GM21381 (cell line): ENCODE results near the gene ITGA3.

Experiments used
- ATAC-seq: cut with Tn5 transposase; IDR thresholded peaks from one replicate; pipeline ENCODE4 v1.9.1; 2021; ENCODE audit warnings: mild to moderate bottlenecking, moderate library complexity; ENCODE audit not compliant: unreplicated experiment

Gene ITGA3

DNA sequence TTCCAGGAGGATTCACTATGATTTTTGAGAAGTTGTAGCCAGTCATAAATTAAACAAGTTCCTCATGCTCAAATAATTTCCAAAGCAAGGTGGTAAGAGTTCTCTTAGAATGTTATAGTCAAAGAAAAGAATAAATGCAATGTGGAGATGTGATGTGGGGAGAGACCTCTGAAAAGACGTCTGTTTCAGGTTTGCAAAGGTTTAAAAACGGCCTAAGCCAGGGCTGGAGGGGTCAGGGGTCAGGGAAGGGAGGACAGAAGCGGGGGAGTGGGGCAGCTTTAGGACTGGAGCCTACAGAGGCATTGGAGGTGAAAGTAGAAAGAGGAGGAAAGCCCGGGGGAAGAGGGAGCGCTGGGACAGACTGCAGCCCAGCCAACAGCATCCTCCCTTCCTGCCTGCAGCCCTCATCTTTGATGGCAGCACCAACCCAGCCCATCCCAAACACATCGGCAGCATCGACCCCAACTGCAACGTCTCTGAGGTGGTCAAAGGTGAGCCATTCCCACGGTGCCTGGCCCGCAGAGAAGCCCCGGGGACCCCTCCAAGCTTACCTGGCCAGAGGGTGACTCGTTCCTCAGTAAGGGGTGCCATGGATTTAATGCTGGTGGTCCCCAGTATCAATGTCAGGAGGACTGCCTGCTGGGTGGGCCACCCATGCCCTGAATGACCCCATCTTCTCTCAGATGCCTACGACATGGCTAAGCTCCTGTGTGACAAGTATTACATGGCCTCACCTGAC lies 50.7 kb downstream of the ITGA3 start:
- no peak for ATAC-seq

DNA sequence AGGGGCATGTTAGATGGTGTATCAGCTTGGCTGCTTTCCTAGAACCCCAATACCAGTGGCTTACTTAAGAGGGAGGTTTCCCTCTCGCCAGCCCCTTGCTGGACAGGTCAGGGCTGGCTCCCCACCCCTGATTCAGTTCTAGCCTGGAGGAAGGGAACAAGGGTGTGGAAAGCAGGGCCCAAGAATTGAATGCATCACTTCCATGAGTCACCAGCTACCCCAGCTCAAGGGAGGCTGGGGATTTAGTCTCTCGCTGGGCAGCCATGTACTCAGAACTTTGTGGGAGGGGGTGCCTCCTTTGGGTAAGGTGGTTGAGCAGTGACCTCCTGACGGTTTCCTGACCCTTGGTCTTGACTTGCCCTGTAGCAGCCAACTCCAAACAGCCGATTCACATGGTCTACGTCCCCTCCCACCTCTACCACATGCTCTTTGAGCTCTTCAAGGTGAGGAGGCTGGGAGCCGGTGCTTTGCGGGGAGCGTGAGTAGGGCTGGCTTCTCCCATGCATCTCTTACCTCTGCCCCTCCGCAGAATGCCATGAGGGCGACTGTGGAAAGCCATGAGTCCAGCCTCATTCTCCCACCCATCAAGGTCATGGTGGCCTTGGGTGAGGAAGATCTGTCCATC lies 52.0 kb downstream of the ITGA3 start:
- ATAC-seq = no peak

DNA sequence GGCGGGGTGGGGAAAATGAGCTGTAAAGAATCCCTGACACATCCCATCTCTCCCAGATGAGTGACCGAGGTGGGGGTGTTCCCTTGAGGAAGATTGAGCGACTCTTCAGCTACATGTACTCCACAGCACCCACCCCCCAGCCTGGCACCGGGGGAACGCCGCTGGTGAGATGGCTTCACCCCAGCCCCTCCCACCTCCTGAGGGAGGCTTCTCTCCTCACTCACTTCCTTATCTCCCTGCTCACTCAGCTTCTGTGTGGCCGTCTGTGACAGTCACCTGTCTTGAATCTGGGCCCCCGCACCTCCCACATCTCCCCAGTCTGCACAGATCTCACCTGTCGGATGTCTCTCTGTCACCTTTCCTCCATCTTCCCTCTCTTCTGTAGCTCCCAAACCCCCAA lies 52.6 kb downstream of the ITGA3 start:
- ATAC-seq = no peak

DNA sequence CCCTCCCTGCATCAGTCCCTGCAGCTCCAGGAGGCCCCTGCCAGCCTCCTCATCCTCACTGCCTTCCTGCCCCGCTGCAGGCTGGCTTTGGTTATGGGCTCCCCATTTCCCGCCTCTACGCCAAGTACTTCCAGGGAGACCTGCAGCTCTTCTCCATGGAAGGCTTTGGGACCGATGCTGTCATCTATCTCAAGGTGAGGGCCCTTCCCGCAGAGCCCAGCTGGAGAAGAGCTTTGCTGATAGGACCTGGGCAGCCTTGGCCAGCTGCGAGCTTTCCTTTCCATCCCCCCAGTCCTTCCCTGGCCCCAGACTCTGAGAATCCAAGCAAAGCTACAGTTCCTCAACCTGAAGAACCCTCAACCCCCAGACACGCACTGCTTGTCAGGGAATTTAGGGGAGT lies 53.3 kb downstream of the ITGA3 start:
- ATAC-seq = no peak

DNA sequence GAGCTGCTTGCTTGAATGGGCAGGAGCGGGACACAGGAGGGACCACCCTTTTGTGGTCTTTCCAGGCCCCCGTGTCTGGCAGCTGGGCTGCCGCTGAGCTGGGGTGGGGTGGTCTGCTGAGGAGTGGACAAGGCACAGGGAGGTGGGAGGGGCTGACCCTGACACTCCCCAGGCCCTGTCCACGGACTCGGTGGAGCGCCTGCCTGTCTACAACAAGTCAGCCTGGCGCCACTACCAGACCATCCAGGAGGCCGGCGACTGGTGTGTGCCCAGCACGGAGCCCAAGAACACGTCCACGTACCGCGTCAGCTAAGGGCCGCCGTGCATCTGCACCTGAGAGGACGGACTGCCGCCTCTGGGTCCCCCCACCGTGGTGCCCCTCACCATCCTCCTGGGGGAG lies 53.9 kb downstream of the ITGA3 start:
- no peak for ATAC-seq

DNA sequence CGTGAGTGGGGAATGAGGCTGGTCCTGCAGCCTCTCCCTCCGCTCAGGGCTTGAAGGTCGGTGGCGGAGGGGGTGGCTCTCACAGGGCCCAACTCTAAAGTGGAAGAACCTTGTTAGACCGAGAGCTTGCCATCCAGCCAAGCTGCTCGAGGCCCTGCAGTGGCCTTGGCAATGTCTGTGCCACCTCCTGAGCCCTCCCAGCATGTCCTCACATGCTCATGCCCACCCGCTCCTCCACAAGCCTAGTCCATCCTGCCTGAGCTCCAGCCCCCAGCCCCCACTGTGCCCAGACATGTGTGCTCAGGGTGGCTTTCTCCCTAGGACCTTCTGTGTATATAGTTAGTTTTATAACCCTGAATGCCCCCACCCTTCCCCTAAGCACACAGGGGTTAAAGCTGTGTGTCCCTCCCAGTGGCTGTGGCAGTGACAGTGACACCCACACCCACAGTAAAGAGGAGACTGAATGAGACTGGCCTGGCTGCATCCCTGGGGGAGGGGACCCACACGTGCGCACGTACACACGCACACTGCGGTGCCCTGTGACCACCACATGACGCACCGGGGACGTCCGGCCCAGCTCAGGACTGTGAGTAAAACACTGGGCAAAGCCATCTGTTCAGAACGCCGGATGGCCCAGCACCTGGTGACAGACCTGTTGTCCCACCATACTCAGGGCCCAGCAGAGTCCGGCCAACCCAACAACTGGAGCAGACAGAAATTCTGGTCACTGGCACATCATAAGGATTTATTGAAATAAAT lies 54.9 kb downstream of the ITGA3 start:
- no peak for ATAC-seq

DNA sequence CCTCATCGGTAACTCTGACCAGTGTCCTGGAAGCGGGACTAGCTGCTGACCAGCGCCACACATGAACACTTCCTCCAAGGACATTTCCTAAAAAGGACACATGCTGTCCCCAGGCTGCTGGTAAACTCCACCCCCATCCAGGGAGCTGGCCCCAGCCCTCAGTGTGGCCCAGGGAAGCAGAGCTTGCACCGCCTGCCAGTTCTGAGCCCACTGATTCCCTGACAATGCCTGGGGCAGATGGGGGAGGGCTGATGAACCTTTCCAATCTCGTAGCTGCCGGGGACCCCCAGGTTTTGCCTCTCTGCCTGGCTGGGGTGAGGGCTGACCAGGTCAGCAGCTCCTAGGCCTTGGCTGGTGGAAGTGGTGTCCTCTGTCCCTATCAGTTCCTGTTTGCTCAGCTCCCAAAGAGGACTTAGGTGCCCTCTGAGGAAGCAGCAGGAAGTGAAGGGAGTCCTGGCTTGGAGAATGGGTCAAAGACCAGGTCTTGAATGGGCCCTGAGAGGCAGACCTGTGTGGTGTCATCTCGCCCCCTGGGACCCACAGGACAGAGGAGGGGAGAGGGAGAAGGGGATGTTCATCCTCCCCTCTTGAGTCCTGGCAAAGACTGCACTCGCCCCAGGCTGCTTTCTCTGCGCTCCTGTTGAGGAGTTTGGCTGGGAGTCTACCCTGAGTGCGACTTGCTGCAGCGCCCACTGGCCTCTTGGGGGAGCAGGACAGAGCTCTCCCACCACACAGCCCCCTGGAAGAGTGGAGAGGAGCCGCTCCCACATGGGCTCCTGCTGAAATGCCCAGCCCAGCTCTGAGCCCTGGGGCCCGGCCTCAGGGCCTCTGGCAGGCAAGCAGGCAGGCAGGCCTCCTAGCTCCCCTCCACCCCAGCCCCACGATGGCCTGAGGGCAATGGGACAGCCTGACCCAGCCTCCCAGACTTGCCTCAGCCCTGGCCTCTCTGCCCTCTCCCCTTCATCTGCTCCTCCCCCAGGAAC lies 56.1 kb downstream of the ITGA3 start:
- no peak for ATAC-seq

DNA sequence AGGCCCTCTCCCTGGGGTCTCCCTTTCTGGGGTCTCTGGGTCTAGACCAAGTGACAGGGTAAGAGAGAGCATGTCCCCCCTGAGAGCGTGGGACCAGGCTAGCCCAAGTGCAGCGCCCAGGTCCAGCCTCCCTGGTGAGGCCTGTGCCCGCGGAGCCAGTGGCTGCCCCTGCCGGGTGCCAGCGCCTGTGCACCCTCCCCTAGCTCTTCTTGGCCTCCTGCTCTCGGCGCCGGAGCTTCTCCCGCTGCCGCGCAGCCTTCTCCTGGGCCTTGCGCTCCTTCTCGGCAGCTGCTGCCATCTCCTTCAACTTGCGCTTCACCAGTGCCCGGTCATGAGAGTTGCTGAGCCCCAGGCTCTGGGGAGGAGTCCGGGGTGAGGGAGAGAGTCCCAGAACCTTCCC lies 56.8 kb downstream of the ITGA3 start:
- ATAC-seq = no peak

DNA sequence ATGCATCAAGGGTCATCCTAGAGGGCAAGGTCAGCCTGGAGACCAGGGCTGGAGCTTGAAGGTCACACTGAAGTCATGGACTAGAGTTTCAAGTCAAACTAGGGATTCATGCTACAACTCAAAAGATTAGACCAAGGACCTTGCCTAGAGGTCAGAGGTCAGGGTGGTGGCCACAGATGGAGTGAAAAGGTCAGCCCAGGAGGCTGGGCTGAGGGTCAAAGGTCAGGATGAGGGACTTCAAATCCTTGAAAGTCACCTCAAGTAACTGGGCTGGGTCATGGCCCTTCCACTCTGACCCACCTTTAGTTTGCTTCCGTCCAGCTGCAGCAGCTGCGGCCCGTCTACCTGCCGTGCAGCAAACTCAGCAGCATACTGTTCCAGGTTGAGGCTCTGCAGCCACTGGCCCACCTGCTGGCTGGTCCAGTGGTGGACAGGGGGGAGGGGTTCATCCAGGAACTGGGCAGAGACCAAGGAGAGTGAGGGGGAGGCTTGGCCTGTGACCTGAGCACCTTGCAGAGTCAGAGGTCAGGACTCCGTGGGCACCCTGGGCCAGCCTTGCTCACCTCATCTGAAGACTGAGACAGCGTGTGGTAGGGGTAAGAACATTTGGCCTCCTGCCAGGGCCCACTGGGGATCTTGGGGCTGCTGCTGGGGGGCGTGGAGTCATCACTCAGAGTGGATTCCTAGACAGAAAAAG lies 57.9 kb downstream of the ITGA3 start:
- ATAC-seq = no peak

DNA sequence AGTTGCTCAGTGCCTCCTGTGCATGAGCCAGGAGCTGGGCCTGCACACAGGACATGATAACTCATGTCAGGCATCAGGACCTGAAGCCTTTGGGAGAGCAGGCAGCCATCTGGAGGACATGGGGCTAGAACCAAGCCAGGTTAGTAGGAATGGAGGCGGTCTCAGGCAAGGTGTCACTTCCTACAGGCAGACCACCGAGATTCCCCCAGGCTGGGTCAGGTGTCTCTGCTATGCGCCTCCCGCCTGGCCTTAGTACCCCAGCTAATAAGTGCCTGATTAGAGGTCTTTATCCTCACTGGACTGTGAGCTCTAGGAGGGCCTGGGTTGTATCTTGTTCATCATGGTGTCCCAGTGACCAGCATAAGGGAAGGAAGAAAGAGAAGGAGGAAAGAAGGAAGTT lies 58.5 kb downstream of the ITGA3 start:
- no peak for ATAC-seq

DNA sequence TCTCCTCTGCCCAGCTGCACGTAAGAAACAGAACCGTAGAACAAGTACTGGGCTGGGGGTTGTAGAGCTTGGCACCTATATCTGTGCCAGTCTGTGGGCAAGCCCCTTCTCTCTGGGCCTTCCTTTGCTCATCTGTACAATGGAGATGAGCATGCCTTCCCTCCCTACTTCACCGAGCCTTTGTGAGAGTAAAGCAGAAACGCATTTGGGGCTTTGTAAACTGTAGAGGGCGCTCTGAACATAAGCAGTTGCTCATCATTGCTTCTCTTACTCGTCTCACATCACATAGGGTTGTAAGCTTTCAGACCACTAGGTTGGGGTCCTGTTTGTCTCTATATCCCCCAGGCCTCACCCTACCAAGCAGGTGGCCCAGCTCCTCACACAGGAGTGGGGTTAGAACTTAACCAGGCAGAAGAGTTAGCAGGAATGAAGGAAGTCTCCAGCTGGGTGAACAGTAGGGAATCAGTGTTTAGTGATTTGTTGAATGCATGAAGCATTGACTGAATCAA lies 59.0 kb downstream of the ITGA3 start:
- no peak for ATAC-seq

DNA sequence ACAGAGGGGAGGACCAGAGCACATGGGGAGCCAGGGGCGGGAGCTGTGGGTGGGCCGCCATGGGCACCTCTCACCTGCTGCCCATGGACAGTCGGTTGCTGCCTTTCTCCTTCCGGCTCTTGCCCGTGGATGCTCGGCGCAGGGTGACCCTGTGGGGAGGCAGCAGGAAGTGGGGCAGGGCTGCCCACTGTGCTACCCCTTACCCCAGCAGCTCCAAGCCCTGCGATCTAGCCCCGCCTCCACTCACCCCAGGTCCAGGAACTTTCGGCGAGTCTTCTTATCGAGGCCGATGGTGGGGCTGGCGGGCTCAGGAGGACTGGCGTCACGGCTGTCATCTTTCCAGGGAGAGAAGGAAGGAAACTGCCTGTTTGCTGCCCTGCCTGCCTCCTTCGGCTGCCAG lies 59.8 kb downstream of the ITGA3 start:
- ATAC-seq = no peak

DNA sequence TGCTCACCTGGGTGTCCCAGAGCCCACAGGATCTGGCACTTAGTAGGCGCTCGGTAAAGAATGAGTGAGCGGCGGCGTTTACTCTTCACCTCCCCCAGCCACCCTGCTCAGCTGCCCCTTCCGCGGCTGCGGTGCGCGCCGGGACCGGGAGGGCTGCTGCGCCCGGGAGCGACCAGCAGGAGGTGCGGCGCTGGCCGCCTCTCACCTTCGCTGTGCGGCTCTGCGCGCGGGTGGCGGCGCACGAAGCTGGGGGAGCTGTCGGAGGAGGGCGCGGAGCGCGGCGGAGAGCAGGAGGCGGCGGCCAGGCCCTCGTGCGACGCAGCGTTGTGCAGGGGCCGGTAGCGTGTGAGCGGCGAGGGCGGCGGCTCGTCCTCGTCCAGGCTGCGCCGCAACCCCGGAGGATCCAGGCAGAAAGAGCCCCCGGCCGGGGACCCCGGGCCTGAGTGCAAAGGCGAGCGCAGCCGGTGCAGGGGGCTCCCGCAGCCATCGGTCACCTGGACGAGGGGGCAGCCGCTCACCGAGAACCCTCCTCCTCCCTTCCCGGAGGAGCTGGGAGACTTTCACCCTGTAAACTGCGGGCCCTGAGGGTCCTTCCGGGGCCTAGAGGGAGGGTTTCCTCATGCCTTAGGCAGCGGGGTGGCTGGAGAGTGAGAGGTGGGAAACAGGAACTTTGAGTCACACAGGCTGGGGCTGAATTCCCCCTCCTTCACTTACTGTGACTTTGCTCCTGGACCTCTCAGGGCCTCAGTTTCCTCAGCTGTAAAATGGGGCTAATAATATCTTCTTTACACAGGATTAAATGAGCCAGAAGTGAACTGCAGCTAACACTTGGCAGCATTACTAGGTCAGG lies 61.5 kb downstream of the ITGA3 start:
- no peak for ATAC-seq

DNA sequence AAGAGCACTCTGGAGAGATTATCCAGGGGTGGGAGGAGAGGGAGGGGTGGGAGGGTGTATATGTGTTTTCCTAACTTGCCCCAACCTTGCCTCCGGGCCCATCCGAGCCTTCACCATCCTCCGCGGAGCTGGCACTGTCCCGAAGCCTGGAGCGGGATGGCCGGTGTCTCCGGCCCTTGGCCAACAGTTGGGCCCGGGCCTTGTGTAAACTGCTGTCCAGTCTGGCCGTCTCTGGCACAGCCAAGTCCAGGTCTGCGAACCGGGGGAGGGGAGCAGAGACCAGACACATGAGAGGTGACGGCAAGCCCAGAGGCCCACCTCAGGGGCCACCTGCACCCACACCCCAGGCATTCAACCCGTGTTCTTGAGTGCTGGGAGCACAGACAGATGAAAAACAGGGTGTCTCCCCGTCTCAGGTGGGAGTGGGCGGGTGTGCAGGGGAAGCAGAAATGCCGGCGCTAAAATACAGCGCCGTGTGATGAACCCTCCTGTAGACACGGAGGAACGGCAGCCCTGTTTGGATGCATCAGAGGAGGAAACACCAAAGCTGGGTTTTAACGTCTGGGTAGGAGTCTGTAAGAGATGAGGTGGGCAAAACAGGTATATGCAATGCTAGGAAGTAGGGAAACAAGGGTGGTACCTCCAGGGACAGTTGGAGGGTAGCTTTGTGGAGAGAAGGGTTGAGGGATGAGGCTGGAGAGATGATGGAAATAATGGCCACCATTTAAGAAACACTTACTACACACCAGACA lies 62.3 kb downstream of the ITGA3 start:
- no peak for ATAC-seq

DNA sequence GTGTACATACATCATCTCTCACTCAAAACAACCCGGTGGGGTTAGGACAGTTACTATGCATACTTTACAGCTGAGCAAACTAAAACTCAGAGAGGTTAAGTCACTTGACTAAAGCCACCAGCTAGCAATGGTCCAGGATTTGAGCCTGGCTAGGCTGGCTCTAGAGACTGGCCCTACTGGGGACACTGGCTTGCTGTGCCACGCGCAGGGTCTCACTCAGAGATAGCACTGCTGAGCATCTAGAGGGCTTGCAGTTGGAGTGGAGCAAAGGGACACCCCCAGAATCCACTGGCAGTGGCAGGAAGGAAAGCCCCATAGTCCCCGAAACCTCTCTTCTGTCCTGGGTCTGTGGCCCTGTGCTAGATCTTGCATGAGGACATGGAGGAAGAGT lies 62.9 kb downstream of the ITGA3 start:
- ATAC-seq = no peak

DNA sequence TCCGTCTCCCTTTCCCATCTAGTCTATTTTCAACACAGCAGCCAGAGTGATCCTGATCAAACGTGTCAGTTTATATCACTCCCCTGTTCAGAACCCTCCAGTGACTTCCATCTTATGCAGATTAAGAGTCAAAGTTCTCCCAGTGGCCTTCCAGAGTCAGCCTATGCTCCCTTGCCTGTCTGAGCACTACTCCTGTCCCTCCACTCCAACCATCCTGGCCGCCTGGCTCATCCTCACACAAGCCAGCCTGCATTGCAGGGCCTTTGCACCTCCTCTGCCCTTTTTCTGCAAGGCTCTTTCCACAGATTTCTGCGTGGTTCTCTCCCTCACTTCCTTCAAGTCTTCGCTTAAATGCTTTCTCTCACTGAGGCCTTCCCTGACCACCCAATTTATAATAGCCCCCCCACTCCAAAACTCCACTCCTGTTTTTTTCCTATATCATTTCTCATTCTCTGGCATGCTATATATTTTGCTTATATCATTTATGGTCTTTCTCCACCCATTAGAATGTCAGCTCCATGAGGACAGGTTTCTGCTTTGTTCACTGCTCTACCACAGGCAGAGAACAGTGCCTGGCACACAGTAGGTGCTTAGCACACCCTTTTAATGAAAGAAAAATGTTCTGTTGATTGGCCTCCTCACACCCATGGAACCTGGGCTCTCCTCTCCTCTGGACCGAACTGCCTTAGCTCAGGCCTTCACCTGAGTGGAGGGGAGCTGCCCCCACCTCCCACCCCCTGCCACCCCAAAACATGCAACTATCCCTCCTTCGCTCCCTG lies 64.8 kb downstream of the ITGA3 start:
- ATAC-seq = no peak

DNA sequence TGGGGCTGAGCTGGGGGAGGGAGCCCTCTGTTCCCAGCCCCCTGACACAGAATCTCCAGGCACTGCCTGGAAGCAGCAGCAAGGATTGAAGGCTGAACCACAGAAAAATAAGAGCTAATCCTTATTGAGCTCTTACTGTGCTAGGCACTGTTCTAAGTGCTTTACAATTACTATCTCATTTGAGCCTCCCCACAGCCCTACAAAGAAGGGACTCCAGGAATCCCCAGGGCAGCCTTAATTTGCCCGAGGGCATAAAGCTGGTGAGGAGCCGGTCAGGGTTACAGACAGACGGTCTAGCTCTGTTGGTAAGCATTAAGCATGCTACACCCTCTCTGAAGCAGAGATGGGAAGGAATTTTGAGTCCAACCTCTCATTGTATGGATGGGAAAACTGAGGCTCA lies 67.0 kb downstream of the ITGA3 start:
- ATAC-seq = no peak
